ENCODE results near the gene ATP6V1G3.

ATP6V1G3 gene

DNA sequence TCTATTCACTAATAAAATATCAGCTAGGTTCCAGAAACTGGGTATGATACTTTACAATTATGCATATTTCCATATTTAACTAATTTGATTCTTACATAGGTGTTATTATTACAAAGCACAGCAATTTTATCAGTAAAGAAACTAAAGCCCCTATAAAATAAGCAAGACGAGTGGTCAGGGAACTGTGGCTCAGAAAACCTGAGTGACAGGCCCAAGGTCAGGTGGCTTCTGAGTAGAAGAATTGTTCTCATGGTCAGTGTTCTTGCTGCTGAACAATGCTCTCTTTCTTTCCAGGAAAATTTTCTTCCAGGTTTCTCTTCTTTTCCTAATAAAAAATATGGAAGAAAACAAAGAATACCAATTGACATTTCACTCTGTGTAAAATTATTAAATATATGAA, 2.2 kb upstream of the ATP6V1G3 start:
- no peak for DNase-seq (ENCODE audit: low read depth in 2 of 2)

DNA sequence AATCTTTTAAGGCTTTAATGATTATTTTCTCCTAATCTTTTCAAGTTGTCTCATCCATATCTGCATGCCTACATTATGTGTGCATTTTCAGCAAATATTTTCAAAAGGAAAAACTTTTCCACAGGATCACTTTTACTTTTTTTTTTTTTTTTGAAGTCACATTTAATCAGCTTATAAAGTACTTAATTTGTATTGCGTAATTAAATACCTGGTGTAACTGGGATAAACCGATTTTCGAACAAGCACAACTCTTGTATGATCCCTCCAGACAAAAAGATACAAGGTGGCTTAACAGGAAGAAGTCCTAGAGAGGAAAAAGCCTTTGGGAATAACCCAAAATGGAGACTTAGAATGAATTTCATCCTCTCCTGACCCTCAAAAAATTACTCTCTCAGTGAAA, 1.3 kb upstream of the ATP6V1G3 start:
- no peak for DNase-seq (ENCODE audit: low read depth in 2 of 2)

DNA sequence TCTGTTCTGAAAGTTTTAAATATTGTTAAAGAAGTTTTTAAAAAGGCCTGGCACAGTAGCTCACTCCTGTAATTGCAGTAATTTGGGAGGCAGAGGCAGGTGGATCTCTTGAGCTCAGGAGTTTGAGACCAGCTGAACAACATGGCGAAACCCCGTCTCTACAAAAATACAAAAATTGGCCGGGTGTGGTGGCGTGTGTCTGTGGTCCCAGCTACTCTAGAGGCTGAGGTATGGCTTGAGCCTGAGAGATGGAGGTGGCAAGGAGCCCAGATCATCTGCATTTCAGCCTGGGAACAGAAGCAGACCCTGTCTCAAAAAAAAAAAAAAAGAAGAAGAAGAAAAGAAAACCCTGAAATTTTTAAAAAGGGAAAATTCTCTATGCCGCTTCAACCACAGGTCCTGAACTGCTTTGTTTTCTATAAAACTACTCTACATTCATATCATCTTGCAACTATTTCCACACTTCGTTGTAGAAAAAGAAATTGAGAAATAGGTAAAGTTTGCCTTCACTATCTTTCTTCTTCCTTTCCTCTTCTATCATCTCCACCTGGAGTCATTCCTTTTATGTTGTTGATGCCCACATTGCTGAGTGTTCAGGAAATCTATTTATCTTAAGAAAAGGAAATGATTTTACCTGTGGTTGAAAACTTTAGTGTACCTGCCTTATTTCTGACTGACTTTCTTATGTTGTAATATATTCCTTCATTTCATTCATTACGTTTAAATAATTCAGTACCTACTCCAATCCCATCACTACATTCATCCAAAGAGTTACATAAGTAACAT, 1.7 kb downstream of the ATP6V1G3 start:
- no peak for DNase-seq (ENCODE audit: low read depth in 2 of 2)

GRCh38 chr1:198535631-198536030, 4.8 kb downstream of the ATP6V1G3 start:
- DNase-seq (ENCODE audit: low read depth in 2 of 2) = no peak

- DNase-seq (ENCODE audit: low read depth in 2 of 2) = no peak
These were observed 5.7 kb downstream of the ATP6V1G3 start for GRCh38 chr1:198534548-198535418.

DNA sequence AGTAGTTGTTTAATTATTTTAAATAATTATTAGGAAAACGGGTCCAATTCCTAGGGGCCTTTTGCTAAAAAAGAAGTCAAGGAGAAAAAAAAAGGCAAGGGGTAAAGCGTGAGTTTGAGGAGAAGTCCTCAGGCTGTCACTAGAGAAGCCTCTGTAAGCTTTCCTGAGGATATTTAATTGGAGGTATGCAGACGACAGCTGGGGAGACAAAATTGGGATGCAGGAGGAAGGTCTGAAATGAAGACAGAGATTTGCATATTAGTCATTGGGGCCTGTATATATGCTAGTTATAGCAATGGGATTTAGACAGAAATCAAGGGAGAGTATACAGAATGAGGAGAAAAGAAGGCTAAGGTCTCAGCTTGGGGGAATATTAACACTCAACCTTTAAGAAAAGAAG, 8.6 kb downstream of the ATP6V1G3 start:
- DNase-seq (ENCODE audit: low read depth in 2 of 2) = no peak

DNA sequence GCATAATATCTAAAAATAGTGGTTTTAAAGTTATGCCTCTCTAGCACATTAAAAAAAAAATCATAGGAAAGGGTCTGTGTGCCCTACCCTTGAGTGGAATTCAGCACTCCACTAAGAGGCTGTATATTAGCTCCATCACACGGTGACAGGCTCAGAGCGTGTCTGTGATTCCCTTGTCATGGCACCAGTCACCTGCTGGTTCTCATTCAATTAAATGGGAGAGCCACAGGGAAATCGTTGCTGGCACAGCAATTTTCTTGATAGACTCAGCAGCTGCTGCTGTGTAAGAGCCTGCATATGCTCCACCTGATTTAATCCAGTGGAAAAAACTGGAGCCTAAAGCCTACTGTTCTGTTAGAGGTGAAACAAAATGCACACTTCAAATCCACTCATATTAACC, 9.5 kb downstream of the ATP6V1G3 start:
- DNase-seq (ENCODE audit: low read depth in 2 of 2) = no peak

- DNase-seq (ENCODE audit: low read depth in 2 of 2) = no peak
These were observed 11.1 kb downstream of the ATP6V1G3 start for GRCh38 chr1:198529414-198529813.

GRCh38 chr1:198528364-198528763, 12.1 kb downstream of the ATP6V1G3 start:
- DNase-seq (ENCODE audit: low read depth in 2 of 2) = no peak

- no peak for DNase-seq (ENCODE audit: low read depth in 2 of 2)
These were observed 15.9 kb downstream of the ATP6V1G3 start for GRCh38 chr1:198524556-198524955.

- DNase-seq (ENCODE audit: low read depth in 2 of 2) = peak; percentile 10 to 15
These were observed 16.4 kb downstream of the ATP6V1G3 start for GRCh38 chr1:198524127-198524526.

DNA sequence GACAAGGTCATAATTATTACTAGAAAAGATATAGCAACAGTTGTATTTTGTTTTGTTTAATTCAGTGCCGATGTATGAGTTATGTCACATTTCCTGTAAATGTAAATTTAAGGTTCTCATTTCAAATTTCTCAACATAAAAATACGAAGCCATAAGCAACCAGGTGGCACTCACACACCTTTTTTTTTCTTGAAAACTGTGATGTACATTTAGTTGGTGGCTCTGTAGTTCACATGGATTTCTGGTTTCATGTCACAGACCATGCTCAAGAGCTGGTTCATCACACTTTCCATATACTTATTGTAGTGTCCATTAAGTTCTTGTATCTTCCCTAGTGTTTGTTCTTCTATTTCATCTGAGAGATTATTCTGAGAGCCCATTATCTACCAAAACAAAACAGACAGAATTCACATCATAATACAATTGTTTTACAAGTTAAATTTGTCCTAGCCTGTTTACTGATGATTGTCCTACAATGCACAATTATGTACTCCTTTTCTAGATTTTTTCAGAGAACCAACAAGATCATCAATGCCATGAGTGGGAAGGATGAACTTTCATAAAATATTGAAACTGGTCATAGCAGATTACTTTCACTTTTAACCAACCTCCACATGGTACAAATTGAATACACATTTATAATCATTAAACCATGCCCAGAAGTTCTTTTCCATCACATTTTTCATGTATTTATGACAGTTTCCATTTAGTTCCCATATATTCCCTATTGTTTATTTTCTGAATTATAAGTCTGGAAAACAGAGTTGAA, 17.1 kb downstream of the ATP6V1G3 start:
- no peak for DNase-seq (ENCODE audit: low read depth in 2 of 2)

DNA sequence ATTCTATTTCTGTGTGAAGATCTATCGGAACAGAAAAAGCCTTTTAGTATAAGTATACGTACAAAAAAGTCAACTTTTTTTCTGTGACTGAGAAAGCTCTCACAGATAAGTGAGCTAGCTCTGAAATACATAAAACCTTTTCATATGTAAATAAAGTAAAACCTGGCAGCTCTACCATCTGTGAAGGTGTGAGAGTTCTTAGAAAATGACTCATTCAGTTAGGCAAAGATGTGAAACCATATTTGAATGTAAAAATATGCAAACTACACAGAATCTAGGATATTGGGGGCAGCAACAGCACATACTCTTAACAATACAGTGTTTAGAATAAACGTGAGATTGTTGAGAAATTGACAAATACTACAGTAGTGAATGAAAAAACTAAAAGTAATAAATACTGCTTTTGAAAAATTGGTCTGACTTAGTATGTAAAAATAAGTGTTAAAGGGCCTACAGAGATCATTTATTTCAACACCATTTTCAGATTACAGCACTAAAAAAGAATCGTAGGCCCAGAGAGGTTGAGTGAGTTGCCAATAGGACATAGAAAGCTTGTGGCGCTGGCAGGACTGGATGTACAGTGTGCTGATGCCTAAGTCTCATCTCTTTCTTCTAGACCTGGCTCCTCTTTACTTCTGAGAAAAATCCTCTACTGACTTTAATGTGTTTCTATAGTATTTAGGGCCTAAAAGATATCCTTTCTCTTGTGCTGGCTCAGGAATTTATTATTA, 19.8 kb downstream of the ATP6V1G3 start:
- no peak for DNase-seq (ENCODE audit: low read depth in 2 of 2)

DNA sequence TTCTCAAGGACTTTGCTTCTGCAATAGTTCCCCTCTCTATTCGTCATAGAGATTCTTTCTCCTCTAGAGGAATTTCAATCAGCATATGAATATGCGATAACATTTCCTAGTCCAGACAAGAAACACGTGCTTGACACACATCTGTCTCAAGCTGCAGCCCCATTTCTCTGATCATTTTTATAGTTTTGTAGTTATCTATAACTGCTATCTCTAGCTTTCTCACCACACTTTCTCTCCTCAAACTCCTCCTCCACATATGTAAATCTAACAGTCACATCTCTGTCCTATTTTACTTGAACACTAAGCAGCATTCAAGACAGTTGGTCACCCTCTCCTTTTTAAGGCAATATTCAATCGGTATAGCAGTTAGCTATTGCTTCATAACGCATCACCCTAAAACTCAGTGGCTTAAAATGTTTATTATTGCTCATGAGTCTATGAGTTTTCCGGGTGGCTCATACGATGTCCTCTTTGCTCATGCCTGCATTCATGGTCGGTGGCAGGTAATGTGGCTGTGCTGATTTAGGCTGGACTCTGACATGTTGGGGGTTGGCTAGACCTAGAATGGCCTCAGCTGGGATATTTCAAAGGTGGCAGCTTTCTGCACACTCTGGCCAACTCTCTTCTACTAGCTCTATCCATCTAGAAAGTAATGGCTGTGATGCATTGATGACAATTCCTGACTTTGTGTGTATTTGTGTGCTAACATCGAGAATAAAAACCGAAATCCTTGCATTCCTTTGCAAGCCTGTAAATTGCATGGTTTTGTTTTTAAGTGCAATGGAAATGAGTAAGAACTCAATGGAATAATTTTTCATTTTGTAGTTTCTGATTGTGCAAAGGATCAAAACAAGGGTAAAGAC, 20.6 kb downstream of the ATP6V1G3 start:
- DNase-seq (ENCODE audit: low read depth in 2 of 2) = no peak

- no peak for DNase-seq (ENCODE audit: low read depth in 2 of 2)
These were observed 22.8 kb downstream of the ATP6V1G3 start for GRCh38 chr1:198517623-198518199.

DNA sequence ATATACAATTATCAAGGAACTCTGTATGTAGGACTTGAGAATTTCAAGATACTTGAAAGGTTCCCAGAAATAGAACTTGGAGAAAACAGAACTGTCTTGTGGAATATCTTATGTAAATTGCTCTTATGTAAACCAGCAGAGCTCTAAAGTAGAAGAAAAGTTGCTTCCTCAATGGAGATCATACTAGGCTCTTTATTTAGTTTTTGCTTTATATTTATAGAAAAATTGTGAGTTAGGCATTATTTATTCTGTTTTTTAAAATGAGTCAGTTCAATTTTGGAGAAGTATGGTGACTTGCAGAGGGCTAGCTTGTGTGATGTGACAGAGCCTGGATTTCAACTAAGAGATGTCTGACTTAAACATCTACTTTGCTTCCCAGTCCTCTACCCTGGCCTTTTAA, 40.4 kb downstream of the ATP6V1G3 start:
- no peak for DNase-seq (ENCODE audit: low read depth in 2 of 2)

DNA sequence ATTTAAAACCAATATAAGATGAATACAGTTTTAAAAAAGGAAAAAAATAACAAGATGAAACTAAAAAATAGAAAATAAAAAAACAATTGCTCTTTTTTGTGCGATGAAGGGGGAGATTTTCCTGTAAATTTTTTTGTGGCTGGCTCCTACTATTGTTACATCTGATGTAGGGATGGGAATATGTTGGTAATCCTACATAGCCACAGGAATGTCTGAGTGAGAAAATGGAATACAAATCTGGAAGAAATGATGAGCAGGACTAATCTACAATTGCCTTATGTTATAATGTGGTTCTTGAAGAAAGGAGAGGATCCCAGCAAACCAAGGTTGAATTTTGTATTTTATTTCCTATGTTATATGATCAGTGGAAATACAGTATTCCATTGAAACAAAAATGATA, 40.9 kb downstream of the ATP6V1G3 start:
- no peak for DNase-seq (ENCODE audit: low read depth in 2 of 2)

- no peak for DNase-seq (ENCODE audit: low read depth in 2 of 2)
These were observed 41.6 kb downstream of the ATP6V1G3 start for GRCh38 chr1:198498881-198499280.

DNA sequence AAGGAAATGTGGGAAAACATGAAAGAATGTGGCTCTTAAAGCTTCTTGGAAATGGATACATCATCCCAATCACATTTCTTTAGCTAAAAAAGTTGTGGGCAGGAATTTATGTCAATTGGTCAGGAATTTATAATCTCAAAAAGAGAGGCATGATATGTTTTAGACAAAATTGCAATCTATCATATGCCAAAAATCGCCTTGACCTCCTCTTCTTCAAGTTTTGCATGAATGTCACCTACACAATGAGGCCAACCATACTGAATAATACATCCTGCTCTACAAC, 42.4 kb downstream of the ATP6V1G3 start:
- DNase-seq (ENCODE audit: low read depth in 2 of 2) = no peak

- DNase-seq (ENCODE audit: low read depth in 2 of 2) = no peak
These were observed 43.0 kb downstream of the ATP6V1G3 start for GRCh38 chr1:198497326-198498102.

Measured in stimulated activated CD4-positive, alpha-beta T cell treated with anti-CD3 and anti-CD28 coated beads, Interleukin-12 subunit alpha, Interleukin-12 subunit beta, amount 100 ng/mL, for 24 hours (primary cell).